Stimulated activated CD8-positive, alpha-beta memory T cell treated with anti-CD3 and anti-CD28 coated beads, Interleukin-12 subunit alpha, Interleukin-12 subunit beta, amount 100 ng/mL, for 4 hours (primary cell): ENCODE data around the gene GSK3B.
"Not testable (repeated sequence)": the region's sequence is repeated elsewhere in the genome, so short reads cannot be mapped to it uniquely, and the experiment has no call there.

ENCODE experiments used
- DNase-seq: peaks from one replicate; pipeline ENCODE4 v3.0.0-alpha.2; 2020; ENCODE audit warnings: low read depth

The GSK3B gene

DNA sequence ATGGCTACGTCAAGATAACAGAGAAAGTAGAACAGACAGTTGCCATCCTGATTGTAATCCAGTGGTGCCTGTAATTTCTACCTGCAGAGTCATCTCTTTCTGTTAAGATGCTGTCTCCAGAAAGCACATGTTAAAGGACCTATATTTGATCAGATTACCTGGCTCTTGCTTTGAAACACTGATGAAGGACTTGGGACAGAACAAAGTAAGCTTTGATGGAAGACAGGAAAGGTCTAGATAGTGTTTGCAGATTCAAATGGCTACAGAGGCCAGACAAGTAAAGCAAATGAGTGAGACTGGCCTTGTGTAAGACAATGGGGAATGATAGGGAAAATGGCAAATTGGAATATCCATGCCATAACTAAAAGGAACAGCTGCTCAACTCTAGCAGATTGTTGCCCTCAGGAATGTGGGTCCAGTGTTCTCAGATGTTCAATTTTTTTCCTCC lies 1.8 kb upstream of the GSK3B start:
- no peak for DNase-seq

DNA sequence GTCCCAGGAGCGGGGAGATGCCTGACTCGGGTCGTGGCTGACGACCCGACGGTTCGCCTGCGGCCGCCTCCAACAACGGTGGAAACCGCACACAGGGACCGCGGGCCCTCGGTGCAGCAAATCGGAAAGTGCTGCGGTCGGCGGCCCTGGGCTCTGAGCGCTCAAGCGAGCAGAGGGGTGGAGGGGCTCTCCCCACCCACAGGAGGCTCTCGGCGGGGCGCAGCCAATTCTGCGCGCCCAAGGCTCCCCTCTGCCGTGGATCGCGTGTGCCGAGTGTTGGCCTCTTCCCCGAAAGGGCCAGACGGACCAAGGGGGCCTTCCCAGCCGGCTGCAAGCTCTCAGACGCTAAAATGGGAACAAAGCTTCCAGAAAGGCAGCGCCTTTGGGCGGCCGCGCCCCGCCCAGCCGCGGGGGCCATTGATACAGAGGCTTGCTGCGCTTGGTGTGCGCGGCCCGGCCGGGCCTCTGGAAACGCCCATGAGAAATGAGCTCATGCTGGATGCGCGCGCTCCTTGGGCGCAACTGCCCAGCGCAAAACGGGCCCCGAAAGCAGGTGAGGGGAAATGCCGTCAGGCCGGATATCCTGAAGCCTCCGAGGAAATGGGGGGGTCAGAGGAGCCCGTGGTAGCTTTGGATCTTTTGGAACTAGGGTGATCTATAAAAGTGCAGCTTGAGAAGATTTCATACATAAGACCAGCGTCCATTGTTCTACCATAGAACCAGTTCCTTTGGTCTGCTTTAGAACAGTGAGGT lies 1.2 kb upstream of the GSK3B start:
- peak; percentile 68 for DNase-seq

DNA sequence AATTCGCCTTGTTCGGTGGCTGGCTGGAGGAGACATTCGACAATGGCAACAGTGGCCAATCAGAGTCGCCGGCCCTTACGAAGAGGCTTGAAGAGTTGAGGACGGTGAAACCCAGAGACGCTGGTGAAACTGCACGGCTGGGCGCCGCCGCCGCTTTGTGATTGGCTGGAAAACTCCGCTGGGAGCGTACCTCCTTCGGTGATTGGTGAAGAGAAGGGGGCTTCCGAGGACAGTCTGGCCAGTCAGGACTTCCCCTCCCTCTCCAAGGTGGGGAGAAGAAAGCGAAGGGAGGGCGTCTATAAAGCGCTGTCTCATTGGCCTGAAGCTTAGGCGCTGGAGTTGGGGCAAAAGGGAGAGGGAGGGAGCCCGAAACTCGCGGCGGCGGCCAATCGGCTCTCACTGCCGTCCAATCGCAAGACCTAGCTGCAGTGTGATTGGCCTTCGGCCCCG lies 554 bp upstream of the GSK3B start:
- DNase-seq = peak; percentile 97

DNA sequence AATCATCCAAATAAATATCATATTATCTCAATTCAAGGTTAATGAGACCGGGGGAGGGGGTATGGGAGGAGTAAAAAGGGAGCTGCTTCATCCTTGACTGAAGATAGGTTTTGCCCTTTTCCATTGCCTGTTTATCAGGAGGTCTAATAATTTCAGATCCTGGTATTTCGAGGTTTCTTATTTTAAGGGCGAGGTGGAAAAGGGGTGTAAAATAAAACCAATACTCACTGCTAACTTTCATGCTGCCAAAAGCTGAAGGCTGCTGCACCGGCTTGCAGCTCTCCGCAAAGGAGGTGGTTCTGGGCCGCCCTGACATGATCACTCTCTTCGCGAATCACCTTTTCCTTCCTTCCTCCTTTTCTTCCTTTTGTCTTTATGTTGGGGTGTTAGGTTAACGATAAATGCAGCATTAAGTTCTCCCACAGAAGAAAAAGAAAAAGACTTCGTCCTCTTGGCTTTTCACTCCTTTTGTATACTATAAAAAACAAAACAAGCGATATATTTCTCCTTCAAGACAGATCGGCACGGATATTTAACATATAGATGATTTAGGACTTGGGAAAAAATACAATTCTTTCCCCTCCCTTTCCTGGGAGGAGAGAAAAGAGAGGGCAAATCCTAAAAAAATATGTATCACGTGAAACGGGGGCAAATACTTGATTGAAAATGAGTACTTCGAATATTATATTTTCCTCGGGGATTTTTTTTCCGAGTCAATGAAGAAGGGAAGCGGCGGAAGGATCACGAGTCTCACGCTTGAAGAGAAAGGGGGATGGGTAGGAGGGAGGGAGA lies 932 bp downstream of the GSK3B start:
- DNase-seq = no peak

DNA sequence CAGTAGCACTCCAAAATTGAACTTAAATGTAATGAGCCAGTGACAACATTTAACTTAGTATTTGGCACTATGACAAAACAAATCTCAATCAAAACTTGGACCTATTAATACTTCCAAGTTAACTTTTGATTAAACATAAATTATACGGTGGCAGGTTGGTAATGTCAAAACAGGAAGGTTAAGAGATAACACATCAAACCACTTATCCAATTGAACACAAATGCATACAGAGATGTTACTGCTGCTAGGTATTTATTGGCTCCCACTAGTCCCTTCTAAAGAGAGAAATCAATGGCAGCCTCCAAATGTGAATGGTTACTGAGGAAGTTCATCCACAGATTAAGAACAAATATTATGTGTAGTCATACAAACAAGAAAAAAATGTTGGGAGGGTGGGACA lies 1.8 kb downstream of the GSK3B start:
- no peak for DNase-seq

DNA sequence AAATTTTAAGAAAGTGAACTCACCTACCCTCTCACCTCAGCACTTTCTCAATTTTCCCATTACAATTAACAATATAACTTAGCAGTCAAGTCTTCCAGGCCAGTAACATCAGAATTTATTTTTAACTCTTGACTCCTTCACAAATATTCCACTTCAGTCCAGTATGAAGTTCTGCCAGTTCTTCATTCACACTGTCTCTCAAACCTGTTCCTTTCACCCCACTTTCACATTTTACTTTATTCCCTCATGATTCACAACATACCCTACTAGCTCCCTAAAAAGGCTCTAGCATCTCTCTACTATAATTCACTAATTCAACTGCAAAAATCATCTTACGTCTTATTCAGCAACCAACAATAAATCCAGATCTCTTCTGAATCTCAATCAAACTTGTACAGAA lies 3.8 kb downstream of the GSK3B start:
- DNase-seq = no peak

DNA sequence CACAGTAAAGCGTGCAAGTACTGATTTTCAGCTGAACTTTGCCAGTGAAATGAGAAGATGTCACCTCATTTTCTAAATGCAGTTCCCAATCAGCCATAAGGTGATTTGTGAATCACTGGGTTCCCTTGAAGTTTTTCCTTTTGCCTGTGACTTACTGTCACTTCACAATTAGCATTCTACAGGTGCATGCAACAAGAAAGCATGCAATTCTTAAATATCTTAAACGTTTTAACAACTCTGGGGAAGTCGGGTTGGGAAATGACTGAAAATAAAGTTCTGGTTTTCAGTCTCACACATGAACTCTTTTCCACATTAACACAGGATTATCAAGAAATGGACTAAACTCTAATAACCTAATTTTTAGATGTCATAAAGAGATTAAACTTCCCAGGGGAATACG lies 5.2 kb downstream of the GSK3B start:
- DNase-seq = no peak

DNA sequence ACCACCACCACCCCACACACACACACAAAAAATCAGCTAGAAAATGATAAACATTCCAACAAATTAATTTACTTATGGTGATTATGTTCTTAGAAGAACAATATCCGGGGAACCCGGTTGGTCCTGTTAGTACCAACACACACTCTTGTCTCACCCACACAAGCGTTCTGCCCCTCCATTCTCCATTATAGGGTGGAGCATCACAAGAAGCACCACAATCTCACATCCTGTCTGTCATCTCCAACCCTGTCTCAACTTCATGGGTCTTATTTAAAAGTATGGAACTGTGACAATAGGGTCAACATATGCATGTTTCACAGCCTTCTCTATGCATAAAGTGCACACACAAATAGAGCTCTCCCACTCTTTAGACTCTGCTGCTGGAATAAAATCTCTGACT lies 5.6 kb downstream of the GSK3B start:
- DNase-seq = no peak

DNA sequence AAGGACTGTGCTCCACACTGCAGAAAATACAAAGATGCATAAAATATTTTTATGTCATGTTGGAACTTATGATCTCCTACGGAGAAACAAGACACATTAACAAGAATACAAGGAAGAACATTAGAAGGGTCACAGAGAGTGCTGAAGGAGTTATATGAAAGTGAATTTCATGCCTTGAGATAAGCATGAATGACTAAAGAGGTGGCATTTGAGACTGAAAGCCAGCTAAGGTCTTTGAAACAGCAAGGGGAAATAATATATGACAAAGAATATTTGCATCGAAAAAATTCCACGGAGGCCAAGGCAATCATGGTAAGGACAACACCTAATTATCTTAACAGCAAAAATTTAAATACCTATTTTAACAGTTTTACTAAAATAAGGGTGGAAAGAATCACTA lies 12.5 kb downstream of the GSK3B start:
- no peak for DNase-seq

DNA sequence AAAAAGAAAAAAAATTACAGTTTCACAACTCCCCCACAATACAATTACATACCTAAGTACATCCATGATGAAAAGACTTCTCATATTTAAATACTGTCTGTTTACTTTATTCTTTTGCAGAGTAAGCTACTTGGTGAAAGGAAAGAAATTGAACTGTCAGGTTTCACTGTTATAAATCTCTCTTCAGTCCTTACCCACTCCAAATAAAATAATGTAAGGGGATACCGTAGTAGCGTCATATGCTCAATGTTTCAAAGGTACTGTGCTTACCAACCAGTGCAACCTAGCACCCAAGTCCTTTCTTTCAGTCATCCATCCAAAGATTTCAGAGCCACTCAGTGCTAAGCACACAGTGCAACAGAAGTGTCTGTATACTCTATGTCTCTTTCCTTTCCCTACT lies 13.4 kb downstream of the GSK3B start:
- no peak for DNase-seq

DNA sequence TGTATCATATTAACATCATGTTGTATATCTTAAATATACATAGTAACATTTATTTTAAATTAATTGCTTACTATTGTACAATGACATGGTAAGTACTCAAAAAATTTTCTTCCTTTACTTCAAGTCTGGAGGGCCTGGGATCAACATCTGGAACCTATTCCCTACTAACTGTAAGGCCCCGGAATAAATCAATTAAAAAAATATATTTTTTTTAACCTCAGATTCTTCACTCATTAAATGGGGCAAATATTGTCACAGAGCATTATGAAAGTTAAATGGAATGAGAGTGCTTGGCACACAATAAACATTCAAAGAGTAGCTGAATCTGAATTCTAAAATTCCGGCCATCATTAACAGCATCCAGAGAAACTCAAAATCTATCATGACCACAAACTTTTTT lies 16.5 kb downstream of the GSK3B start:
- no peak for DNase-seq

DNA sequence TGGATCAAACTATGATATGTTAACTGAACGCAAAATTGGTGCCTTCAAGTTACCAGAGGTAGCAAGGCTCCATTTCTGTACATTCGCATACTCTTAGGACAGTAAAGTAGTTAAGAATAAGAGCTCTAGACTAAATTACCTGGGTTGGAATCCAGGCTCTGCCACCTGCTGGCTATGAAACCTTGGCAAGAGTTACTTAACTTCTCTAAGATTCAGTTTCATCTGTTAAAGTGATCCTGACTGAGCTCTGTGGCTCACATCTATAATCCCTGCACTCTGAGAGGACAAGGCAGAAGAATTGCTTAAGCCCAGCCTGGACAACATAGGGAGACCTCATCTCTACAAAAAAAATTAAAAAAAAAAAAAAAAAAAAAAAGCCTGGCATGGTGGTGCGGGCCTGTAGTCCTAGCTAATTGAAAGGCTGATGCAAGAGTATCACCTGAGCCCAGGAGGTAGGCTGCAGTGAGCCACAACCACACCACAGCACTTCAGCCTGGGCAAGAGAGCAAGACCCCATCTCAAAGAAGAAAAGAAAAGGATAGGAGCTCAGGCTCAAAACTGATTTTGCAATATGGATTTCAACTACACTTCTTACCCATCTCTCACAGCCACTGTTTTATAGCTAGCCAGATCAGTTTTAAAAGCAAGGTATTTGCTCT lies 21.3 kb downstream of the GSK3B start:
- DNase-seq = no peak

DNA sequence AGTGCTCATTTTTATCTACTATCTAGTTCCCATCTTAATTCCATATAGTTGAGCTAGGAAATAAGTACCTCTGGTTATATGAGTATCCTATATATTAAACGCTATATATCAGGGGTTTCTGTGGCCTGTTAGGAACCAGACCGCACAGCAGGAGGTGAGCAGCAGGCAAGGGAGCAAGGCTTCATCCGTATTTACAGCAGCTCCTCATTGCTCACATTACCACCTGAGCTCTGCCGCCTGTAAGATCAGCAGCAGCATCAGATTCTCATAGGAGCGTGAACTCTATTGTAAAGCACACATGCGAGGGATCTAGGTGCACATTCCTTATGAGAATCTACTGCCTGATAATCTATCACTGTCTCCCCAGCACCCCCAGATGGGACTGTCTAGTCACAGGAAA lies 23.0 kb downstream of the GSK3B start:
- no peak for DNase-seq

DNA sequence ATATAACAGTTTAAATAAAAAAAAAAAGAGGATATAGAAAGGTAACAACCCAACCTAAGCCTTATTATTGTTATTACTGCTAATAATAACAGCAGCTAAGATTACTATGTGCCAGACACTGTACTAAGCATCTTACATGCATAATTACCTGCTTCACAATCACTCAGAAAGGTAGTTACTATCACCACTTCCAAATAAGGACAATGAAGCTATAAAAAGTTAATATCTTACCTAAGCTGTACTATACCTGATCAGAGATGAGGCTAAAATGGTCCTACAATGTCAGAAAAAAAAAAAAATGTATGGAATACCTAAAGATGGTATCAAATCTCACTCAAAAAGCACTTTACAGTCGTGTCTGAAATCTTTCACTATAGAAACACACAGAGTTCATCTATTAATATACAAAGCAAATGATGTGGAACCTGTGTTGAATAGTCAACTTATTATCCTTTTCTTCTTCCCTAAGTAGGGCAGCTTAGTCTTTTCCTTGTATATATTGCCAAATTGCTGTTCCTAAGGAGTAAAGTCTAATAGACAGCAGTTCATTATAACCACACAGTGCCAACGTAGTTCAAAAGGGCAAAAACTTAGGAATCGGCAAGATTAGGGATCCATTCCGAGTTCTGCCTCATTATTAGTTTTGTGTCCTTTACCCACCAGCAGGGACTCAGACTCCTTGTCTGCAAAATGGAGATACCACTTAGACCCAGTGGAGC lies 23.8 kb downstream of the GSK3B start:
- no peak for DNase-seq

DNA sequence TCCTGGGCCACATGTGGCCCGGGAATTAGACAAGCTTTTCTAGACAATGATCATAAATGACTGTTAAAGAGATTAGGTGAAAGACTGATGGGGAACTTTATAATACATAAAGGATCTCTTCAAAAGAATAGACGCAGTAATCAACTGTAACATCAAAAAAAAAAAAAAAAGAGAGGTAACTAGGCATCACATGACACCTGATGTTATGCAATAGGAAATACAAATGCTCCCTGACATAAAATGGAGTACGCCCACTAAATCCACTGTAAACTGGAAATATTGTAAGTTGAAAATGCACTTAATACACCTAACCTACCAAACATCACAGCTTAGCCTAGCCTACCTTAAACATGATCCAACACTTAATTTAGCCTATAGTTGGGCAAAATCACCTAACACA lies 27.2 kb downstream of the GSK3B start:
- DNase-seq = no peak

DNA sequence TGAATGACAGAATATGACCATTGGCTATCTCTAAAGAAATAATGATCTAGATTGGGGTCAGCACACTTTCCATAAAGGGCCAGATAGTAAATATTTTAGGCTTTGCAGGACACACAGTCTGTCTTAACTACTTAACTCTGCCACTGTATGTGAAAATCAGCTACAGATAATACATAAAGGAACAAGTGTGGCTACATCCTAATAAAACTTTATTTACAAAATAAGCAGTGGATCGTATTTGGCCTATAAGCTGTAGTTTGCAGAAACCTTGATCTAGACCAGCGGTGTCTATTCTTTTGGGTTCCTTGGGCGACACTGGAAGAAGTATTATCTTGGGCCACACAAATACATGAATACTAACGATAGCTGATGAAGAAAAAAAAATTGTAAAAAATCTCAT lies 27.6 kb downstream of the GSK3B start:
- no peak for DNase-seq

DNA sequence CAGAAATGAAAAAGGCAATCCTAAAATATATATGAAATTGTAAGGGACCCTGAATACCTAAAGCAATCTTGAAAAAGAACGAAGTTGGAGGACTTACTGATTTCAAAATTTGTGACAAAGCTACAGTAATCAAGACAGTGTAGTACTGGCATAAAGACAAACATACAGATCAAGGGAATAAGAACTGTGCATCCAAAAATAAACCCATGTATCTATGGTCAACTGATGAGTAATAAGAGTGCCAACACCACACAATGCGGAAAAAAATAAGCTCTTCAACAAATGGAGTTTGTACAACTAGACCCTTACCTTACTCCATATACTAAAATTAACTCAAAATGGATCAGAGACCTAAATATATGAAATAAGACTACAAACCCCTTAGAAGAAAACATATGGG lies 29.6 kb downstream of the GSK3B start:
- DNase-seq = no peak

DNA sequence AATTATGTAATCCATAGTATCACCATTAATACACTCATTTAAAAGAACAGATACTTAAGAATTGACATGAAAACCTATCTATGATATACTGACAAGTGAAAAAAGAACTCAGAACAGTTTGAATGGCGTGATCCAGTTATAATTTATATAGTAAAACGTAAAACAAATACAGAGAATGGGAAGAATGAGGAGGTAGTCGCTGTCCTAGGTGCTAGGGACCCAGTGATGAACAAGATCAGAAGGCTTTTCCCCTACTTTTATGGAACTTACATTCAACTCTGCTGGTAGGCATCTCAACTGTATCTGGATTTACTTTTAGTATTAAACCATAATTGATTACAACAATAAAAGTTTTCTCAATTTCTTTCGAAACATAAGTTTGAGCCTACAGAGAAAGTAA lies 31.8 kb downstream of the GSK3B start:
- DNase-seq = no peak

DNA sequence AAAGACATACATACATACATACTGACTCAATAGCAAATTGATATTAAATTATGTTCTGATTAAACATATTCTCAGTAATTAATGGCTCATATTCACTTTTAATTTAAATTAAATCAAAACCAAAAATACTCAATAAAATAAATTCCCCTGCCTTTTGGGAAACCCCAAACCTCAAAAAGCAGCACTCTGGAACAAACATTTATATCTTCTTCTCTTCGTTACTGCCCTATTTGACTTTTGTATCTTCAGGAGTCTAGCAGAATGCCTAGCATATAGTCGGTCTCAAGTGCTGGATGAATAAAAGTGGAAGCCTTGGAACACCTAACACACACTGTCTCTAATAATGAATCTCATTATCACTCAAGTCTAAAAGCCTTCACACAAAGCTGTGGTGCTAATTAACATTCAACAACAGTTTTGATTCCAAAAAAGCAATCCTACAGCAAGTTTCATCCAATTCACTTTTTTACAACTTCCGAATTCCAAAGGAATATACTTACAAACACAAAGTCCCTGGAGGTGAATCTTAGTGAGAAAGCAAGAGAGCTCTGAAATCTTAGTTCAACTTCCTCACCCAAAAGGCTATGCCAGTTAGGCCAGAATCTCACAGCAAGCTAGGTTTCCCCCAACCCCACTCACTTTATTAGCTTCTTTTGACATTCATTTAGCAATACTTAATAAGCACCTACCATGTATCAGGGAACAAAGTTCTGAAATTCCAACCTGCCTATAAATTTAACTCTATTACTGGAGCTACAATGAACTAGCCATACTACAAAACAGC lies 35.0 kb downstream of the GSK3B start:
- DNase-seq = no peak

DNA sequence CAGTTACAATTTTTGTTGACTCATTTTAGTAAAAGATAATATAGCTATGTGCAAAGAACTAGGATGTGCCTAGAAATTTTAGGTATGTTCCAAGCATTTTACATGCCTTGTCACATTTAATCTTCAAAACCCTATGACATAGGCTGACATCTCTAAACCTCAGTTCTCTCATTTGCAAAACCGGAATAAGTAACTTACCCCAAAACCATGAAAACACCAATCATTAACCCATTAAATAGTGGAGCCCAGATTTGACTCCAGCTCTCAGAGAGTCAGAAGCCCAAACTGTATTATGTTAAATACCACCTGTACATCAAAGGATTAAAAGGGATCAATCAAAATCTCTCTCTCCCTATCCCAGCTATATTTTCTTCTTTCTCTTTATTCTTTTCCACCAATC lies 36.6 kb downstream of the GSK3B start:
- DNase-seq = no peak

DNA sequence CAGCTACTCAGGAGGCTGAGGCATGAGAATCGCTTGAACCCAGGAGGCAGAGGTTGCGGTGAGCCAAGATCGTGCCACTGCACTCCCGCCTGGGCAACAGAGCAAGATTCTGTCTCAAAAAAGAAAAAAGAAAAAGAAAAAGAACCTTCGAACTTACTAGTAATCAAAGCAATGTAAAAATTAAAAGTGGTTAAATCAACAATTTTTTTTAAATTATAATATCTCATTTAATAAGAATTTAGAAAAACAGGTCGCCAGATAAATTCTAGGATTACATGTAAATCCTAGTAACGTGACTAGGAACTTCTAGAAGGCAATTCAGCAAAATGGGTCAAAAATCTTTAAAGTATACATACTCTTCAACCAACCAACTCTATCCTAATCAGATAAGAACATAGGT lies 37.2 kb downstream of the GSK3B start:
- DNase-seq = no peak

DNA sequence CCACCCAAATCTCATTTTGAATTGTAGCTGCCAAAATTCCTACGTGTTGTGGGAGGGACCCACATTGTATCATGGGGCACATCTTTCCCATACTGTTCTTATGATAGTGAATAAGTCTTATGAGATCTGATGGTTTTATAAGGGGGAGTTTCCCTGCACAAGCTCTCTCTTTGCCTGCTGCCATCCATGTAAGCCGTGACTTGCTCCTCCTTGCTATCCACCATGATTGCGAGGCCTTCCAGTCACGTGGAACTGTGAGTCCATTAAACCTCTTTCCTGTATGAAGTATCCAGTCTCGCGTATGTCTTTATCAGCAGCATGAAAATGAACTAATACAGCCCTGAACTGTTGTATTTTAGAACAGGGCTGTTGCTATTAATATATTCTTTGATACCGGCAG lies 40.6 kb downstream of the GSK3B start:
- not testable (repeated sequence) for DNase-seq
